Activated CD4-positive, CD25-positive, alpha-beta regulatory T cell treated with anti-CD3 and anti-CD28 coated beads, Interleukin-2, amount 50 U/mL, for 24 hours (primary cell): ENCODE measurements around the gene GSTCD.

Experiments
- ATAC-seq, 2 donors: fragments of 150-1000 bp; cut with Tn5 transposase; one replicate each; pipeline ENCODE4 v1.10.0; 2021; ENCODE audit warnings: mild to moderate bottlenecking in 1 of 2, moderate library complexity in 1 of 2

GSTCD gene

DNA sequence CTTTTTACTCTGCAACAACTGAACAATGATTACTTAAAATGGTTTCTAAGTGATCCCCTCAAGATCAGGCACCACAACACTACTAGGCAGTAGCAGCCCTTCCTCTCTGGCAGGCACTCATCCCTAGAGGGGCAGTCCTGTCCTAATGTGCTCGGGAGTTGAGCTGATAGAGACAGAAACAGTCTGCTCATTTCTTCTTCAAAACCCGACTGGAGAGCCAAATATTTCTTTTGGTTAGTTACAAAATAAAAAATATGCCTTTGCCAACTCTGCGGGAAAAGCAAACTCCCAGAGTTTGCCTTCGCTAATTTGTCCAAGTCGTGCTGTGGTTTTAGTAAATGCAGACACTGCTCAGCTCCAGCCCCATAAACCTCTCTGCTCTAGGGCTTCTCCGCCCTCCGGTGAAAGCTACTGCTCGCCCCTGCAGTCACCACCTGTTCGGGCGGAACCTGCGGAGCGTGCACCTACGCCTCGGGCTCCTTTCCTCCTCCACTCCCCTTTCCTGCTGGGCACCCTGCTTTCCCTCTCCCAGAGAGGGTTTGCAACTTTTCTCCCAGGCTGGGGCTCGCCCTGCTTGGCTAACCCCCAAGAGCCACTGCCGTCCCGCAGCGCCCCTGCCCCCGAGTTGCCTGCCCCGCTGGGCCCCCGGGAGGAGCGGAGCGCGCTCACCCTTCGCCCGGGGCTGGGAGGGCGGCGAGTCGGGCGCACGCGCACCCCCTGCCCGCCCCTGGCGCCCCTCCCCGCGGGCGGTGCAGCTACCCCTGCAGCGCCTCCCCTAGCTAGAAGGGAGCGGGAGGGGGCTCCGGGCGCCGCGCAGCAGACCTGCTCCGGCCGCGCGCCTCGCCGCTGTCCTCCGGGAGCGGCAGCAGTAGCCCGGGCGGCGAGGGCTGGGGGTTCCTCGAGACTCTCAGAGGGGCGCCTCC lies 186.3 kb downstream of the GSTCD start, which contains the start of gene NPNT:
Gene NPNT, plus strand, starts transcription at position 812 of the 923 bp plus-strand sequence. CDS start 182 bp downstream, outside the sequence.
- ATAC-seq, result no peak

GRCh38 chr4:105895583-105896460 lies 187.2 kb downstream of the GSTCD start:
- peak in 1 of 2 donors; percentile 20 for ATAC-seq

- no peak for ATAC-seq
Measured at GRCh38 chr4:105896461-105896942, 187.9 kb downstream of the GSTCD start.
